NCI-H510A (cell line): ENCODE data around the gene RRBP1.

Source experiments
- DNase-seq: peaks from one replicate; lab custom pipeline; 2025; lab: John Stamatoyannopoulos, UW

The RRBP1 gene

DNA sequence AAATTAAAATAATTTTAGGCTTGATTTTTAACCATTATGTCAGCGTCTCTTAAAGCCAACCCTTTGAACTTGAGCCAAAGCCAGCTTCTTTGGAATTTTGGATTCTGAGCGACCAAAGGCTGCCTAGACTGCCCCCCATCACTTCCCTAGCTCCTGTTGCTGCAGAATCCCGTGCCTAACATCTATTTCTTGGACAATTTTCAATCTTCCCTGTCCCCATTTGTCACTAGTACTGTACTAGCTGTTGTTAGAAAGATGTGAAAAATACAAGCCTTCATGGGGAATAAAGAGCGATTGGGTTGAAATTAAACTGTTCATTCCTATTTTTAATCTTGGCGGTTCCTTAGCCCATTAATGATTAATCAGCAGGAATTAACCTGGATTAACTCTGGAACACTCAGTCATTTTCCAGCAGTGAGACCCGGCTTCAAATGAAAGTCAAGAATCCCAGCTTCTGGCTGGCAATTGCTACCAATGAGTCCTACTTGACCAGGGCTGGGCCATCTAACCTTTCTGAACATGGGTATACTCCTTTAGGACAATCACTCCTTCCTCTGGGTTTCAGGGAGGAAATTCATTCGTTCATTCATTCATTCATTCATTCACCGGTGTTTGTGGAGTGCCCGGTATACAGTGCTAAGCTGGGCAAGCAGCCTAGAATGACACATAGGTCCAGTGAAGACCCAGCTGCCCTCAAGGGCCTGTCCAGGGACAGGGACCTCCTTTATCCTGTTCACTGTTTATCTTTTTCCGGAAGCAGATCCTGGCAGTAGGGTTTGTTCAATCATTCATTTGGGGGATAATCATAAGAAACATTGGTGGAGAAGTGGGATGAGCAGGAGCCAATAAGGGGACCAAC, 1.4 kb upstream of the RRBP1 start:
- no peak for DNase-seq

DNA sequence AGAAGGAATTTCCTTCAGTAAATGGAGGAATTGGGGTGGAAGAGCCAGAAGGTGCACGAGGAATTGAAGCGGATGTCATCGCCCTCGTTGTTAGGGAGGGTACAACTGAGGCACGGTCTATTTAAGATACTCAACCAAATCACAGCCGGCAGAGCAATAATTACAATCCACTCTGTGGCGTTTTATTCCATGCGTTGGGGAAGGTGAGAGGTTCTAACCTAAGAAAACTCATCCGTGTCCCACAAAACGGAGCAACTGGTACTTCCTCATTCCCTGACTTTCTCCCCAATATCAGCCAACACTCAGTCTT, 802 bp upstream of the RRBP1 start:
- DNase-seq = no peak

DNA sequence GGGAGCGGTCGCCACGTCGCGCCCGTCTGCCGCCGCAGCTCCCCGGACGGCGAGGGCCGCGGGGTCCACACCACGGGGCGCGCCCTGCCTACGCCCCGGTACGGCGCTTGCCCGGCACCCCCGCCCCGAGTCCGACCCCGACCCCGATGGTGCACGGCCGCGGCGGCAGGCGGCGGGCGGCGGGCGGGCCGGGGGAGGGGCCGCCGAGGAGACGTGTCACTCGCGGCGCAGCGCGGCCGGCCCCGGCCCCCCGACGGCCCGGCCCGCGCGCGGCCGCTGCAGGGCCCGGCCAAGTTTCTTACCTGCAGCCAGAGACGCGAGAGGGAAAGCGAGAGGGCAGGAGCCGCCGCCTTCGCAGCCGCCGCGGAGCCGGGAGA, 328 bp downstream of the RRBP1 start:
- no peak for DNase-seq

DNA sequence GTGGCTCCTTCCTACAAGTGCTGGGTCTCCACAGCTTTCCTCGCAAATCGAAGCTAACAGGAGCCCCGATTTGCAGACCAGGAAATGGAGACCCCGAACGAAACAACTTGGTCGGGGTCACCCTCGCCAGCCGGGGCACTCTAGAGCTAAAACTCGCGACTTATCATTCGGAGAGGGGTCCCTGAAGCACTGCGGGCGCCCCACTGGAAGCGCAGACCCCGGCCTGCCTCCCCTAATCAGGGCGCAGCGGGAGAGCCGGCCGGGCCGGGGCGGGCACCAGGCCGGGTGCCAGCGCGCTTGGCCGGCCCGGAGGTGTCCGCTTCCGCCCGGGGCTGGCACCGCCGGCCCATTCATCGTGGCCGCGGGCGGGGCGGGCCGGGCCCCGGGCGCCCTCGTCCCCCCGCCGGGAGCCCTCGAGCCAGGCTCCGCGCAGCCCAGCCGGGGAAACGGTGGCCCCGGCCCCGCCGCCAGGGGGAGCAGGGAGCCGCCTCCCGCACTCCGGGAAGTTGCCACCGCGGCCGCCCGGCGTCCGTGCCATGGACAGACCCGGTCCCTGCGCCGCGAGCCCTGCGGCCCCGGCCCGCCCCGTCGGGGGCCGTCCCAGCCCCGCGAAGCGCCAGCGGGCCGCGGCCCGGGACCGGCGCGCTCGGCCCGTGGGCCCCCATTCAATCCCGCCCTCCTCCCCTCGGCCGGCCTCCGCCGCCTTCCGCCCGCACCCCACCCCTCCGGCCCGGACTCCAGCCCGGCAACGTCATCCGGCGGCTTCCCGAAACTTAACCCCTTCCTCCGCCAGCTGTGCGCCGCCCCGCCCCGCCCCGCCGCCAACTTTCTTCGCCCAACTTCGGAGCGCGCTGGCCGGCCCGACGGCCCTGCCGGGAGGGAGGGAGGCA, 961 bp downstream of the RRBP1 start:
- DNase-seq = peak; percentile 68

DNA sequence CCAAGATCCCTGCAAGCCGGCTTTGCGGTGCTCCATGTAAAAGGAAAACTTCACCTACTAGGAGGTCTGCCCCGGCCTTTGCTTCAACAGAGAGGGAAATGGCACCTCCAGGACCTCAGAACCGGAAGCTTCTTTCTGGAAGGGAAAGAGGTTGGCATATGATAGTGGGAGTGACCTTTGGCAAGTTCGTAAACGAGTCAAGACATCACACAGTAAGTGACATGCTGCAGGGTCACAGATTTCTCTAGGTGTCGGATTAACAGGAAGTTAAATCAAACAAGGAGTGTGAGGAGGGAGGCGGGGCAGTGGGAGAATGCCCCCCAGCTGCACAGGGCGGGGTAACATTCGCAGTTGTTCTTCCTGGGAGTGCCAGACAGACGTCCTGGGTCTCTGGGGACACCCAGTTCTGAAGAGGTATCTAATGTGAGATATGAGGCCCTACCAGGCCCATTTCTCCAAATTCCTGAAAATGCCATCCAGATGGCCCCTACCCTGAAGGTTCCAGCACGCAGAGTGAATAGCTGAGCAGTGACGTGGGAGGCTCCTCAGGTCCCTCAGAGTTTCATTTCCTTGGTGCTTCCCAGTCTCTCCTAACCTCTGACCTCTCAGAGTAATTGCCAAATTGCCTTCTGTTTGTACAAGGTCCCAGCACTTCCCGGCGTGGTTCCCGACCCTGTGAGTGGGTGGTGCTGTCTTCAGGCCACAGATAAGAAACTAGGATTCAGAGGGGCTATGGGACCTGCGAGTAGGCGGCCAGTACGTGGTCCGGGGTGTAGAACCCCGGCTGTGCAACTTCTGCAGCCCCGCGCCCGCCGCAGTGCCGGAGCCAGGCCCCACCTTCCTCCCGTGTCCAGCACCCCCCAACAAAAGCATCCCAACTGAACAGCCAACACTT, 1.9 kb downstream of the RRBP1 start:
- peak; percentile 3 for DNase-seq

DNA sequence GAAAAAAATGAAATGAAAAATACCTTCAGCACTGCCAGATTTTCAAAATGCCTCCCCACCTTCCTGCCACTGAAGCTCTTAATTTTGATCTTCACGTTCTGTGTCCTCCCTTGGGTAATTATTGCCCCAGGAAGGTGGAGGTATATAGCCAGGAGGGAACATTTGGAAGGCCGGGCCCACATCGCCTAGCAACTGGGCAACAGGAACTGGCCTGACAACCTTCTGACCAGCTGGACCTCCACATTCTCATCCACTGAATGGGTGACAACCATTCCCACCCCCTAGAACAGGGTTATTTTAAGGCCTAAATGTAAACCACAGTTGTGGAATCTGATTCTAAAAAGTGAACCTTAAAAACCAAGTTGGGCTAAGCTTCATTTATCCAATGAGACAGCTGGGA, 3.2 kb downstream of the RRBP1 start:
- DNase-seq = no peak

DNA sequence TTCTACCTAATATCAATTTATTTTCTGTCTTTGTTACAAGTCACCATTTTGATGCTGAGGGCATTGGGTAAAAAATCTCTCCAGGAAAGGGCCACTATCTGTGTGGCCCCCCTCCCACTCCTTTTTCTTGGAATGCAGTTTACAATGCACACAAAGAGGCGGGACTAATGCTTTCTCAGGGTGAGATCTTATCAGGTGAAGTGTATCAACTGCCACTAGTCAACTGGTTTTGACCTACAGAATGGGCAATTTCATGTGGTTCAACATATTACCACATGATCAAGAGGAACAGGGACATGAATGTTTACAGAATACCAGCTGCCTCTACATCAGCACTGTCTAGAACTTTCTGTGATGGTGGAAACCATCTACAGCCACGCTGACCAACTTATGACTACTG, 3.7 kb downstream of the RRBP1 start:
- no peak for DNase-seq

DNA sequence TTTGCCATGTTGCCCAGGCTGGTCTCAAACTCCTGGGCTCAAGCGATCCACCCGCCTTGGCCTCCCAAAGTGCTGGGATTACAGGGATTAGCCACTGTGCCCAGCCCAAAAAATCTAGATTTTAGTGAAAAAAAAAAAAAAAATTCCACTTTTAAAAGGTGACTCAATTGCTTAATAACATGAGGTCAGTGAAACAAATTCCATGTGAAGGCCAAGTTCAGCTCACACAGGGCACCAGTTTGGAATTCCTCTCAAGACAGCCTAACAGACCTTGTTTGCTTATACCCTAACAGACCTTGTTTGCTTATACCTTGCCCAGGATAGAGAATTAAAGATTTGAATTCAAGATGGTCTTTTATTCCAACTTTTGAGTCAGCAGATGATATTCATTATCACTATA, 5.1 kb downstream of the RRBP1 start:
- DNase-seq = no peak

DNA sequence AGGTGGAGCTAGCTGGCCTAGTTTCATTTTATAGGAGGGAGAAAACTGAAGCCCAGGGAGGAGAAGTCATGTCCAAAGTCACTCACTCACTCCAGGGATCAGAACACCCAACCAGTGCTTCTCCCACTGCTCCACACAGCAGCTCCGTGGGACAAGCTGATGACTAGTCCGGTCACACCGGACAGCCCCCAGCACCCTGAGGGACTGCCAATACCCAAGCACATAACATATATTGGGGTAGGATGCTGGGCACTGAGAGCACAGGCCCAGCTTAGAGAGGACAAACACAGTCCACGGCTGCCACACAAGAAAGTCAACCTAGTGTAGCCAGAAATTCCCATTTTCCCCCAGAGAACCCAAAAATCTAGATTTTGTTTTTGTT, 5.7 kb downstream of the RRBP1 start:
- DNase-seq = no peak

DNA sequence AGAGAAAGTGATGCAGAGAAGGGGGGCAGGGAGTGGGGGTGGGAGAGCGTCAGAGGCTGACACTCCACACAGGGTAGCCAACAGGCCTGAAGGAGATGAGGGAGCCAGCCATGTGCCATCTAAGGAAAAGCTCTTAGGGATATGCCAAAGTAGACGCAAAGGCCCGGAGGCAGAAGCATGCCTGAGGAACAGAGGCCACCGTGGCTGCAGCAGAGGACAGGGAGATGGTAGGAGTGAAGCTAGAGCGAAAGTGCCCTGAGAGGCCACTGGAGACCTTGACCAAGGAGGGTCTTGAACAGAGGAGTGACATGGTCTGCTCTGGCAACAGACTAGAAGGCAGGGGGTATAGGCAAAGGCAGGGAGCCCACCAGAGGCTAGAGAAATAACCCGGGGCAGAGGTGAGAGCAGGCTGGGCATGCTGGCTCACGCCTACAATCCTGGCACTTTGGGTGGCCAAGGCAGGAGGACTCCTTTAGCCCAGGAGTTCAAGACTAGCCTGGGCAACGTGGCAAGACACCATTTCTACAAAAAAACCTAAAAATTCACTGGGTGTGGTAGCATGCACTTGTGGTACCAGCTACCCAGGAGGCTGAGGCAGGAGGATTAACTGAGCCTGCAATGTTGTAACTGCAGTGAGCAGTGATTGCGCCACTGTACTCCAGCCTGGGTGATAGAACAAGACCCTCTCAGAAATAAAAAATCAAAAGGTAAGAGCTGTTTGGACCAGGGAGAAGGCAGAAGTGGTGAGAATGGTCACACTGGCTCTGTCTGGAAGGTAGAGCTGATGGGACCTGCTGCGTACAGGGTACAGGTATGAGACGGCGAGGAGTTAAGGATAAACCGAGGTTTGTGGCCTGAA, 6.3 kb downstream of the RRBP1 start:
- DNase-seq = no peak

DNA sequence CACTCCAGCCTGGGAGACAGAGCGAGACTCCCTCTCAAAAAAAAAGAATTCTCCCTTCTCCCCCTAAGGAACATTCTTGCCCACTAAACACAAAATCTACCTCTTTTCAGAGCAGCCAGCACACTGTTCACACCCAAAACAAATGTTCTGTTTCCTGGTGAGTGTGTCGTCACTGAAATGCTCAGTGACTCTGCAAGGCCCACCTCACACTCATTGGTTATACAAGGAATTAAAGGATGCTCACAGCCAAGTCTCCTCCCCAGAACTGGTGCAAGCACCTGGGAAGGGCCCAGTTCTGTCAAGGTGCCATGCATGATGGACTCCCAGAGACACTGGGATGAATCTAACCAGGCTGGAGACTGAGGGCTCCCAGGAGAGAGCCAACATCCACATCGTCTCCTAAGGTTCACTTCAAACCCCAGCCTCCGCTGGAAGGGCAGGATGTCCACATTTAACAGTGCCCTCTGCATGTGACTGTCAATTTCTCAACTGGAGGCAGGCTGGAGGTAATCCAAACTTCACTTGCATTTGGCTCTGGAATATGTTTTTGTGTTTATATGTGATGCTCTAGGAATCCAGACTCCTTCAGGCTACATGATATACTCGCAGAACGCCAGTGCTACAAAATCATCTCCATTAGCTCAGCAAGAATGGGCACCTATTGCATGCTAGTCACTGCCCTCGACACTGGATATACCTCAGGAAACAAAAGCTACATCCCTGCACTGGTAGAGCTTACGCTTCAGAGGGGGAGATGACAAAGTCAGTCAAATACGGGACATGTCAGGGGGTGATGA, 7.1 kb downstream of the RRBP1 start:
- no peak for DNase-seq

DNA sequence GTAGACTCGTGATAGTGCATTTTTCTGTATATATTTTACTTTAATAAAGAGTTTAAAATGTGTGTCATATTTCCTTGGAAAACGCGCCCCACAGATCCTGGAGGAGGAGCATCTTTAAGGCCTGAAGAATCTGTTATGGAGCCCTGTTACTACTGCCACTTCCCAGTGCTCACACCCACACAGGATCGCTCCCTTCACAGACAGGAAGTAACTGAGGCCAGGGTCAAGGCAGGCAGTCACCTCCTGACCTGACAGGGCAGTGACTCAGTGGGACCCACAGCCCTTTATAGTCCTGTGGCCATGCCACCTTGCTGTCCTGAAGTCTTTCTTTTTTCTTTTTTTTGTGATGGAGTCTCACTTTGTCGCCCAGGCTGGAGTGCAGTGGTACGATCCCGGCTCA, 9.0 kb downstream of the RRBP1 start:
- no peak for DNase-seq

DNA sequence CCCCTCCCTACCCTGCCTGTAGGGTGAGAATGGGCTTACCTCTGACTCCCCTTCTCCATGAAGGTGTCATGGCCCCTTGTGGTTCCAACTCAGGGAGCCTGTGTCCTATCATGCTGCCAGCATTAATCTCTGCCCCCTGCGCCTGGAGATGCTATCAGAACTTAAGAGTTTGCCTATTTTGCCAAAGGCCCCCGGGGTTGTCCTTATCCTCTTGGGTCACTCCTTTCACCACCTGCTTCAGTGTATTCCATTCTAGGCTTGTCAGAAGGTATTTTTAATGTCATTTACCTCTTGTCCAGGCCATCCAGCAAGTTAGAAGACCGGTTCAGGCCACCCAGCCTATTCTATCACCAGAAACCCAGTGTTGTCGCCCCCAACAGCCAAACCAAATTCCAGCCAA, 10.5 kb downstream of the RRBP1 start:
- DNase-seq = no peak

DNA sequence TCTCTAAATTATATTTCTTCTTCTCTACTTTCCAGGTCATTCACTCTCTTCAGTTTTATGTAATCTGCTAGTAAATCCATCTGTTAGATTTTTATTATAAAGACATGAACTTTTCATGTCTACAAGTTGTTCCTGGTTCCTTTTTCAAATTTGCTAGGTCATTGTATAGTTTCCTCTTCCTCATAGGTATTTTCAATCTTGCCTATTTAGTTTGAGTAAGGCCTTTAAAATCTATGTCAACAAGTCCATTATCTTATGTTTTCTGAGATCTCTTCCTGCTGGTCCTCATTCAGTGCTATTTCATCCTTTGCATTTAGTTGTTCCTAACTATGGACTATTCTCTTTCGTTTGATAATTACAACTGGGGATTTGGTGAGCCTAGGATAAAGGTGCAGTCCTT, 11.0 kb downstream of the RRBP1 start:
- no peak for DNase-seq

DNA sequence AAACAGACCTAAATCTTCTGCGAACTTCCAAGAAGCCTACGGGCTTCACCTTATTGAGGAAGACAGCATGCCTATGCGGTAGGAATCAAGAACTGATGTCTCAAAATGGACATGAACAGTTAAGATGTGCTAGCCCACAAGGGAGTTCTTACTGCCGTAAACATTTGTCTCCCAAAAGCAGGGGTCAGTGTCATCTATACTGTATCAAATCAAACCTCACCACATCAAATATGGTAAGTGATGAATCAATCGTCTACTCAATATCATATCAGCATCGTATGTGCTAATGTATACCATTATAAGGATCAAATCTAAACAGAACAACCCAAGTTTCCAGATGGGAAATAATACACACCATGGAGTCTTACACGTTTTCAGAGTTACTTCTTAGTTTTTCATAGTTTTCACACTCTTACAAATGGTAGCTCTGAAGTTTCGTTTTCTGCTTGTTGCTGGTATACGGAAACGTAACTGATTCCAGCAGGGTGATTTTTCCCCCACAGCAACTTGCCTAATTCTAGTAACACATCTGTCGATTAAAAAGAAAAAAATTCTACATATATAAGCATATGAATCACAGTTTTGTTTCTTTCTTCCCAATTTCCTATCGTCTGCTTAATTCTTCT, 12.6 kb downstream of the RRBP1 start:
- DNase-seq = no peak

DNA sequence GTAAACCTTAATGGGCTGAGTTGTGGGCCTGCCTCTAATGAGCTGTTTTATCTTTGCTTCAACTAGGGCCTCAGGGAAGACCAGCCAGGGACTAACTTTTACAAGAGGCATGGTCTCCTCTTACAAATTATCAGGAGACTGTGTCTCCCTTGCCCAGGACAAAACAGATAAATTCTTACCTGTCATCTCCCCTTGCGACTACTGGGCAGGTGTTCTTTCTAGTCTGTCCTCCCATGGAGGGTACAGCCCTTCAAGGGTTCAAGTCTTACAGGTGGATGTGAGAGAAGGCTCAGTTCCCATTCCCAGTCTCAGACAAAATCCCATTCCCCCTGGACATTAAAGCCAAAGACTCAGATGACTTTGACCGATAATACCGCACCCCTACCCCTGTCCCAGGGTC, 13.6 kb downstream of the RRBP1 start:
- DNase-seq = no peak

DNA sequence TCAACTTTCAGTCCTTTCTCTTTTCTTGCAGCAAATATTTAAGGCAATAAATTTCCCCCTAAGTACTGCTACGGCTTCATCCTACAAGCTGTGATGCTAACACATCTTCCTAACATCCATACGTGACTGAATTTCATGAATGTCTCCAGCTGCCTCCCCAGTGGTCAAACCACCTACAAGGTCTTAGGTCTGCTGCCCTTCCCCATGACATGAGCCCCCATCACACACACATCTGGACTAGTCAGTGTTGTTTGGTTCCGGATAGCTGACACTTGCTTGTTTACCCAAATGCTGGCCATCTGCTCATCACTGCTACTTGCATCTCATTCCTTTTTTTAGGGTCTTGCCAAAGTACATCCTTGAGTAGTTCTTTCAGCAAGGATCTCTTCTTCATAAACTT, 14.6 kb downstream of the RRBP1 start:
- no peak for DNase-seq

DNA sequence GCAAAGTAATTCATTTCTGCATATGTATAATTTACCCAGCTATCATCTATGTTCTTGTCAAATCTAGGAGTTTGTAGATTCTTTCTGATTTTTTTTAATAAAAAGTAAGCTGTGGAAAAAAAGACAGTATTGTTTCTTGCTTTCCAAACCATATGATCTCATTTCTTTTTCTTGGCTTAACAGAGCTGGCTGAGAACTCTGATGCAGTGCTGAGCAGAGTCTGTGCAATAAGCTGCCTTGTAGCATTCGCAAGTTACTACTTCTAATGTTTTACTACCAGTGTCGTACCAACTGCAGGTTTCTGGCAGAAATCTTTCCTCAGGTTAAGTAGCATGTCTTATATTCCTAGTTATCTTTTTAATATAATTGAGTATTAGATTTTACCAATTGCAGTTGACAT, 15.6 kb downstream of the RRBP1 start:
- no peak for DNase-seq

DNA sequence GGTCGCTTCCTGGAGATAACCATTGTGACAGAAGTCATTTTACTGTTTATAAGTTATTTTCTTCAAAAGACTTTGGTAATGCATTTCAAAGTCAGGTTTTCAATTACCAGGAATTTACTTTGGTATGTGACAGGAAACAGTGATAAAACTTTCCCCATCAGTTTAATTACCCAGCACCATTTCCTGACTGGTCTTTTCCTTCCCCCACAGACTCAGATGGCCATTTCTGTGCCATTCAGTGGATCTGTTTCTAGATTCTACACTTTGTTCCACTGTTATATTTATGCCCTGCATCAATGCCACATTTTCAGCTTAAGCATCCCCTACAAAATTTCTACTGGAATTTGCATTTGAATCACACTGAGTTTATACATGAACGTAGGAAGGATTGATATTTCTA, 16.3 kb downstream of the RRBP1 start:
- DNase-seq = no peak

DNA sequence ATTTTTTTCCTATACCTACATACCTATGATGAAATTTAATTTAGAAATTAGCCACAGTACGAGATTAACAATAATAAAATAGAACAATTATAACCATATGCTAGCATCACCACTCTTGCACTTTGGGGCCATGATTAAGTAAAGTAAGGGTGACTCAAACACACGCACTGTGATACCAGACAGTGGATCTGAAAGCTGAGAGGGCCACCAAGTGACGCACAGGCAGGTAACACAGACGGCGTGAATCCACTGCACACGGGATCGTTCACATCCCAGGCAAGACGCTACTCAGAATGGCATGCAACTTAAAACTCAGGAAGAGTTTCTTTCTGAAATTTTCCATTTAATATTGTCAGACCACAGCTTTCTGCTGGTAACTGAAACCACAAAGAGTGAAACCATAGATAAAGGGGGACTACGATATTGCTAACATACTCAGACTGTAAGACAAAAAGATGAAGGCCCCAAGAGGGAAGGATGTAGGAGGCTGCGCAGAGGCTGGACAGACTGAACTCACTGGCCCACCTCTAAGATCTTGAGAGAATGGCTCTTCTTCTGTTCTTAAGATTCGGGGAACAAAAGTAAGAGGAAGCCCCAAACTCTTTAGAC, 17.9 kb downstream of the RRBP1 start:
- no peak for DNase-seq
